Urothelium cell line (cell line): ENCODE data around the gene TPM4.

Experiments used
- DNase-seq: peaks from one replicate; pipeline ENCODE4 v3.0.0; 2011; ENCODE audit warnings: low spot score, mixed read lengths
- FAIRE-seq: peaks from 2 replicates; lab custom pipeline; 2011; peaks lifted over from hg19 to GRCh38; lab: Jason Lieb, UNC

The TPM4 gene

DNA sequence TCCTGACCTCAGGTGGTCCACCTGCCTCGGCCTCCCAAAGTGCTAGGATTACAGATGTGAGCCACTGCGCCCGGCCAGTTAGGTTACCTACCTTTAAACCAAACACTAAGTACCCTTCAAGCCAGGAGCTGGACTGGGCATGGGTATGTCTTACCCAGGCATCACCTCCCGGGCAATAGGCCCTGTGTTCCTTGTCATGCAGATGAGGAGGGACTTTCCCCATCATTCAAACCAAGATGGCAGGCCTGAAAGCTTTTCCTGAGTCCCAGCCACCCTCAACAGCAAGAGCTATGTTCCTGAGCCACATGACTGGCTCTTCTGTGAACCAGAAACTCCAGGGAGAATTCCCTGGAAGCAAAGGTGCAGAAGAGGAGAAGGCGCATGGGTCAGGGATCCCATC lies 44.8 kb downstream of the TPM4 start:
- DNase-seq (no peak), FAIRE-seq (no peak)

DNA sequence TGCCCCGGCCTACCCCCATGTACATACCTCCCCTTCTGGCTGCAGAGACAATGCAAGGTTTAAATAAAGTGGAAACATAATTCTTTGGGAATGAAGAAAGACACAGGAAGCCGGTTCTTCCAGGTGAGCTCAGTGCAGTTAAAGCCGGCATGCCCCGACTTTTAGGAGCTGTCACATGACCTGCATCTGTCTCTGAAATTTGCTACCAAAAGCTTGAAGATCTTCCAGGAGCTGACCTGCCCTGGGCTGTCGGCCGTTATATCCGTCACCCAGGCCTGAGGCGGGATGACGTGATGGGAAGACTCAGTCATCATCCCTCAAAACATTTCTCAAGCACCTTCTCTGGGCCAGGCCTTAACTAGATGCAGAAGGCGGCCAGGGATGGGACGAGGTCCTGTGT lies 45.7 kb downstream of the TPM4 start:
- DNase-seq (no peak), FAIRE-seq (no peak)

DNA sequence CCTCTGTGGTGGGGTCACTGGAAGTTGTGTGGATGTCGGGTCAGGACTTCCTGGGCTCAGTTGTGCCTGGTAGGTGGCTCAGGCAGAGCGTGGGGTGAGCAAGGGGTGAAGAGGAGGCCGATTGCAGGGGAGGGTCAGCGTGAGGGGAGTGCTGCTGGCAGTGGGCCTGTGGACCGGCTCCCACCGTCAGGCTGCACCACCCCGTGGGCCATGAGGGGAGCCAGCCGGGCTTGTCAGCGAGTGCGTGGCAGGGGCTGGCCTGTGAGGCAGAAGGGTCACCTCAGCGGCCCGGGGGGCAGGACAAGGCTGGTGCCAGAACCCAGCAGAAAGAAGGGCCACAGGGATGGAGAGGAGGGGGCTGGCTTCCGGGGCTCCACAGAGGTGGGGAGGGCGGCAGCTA lies 48.7 kb downstream of the TPM4 start:
- DNase-seq, result no peak
- FAIRE-seq, result no peak

DNA sequence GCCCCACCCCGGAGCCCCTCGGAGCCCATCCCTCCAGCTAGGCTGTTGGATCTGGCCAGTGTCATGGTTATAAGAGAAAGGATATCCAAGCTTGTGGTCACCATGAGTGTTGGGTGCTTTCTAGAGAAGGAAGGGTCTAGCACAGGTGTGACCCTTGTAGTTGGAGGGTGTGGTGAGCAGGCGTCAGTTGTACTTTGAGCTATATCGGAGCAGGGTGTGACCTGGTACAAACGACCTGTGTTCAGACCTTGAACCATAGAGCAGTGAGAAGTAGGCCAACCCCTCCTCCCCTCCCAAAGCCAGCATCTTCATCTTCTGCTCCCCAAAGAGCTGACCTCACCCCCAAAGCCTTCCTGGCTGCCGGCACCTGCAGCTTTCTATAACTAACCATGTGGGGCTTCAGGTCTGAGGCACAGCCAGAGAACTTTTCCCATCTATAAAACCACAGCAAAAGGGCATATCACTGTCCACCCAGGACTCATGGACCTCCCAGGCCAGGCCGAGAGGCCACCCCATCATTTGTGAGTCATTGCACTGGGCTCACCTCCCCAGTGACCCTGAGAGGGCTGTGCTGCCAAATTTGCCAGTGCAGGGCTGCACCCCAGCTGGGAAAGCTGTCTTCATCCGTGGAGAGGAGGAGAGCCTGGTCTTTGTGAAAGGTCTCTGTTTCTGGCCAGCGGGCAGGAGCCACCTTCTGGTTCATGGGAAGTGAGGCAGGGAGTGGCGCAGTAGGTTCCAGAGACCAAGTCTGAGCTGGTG lies 49.6 kb downstream of the TPM4 start:
- FAIRE-seq (no peak), DNase-seq (no peak)

DNA sequence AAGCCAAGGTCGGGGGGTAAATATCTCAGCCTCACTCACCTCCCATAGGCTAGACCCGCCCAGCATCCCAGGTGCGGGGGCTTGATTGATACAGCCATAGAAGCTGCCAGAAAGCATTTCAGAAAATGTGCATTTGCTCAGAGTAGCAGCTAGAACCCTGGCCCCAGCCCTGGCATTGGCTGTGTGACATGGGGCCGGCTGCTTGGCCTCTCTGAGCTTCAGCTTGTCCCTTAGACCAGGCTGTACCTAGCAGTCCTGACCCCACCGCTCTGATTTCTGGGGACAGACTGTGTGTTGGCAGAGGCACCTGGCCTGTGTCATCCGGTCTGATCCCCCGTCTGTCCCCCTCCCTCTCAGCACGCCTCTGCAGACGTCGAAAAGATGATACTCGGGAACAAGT lies 50.8 kb downstream of the TPM4 start:
- DNase-seq (no peak), FAIRE-seq (no peak)

GRCh38 chr19:16127776-16128371 lies 51.6 kb downstream of the TPM4 start:
- FAIRE-seq (no peak), DNase-seq (no peak)

DNA sequence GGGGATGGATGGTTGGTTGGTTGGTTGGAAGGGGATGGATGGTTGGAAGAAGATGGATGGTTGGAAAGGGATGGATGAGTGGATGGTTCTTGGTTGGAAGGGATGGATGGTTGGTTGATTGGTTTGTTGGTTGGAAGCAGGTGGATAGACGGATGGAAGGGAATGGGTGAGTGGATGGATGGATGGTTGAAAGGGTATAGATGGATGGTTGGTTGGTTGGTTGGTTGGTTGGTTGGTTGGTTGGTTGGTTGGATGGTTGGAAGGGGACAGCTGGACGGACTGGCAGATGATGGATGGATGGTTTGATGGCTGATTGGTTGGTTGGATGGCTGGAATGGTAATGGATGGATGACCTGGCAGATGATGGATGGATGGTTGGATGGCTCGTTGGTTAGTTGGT lies 55.4 kb downstream of the TPM4 start:
- DNase-seq (no peak), FAIRE-seq (no peak)

GRCh38 chr19:16133818-16134217 lies 57.5 kb downstream of the TPM4 start:
- DNase-seq (no peak), FAIRE-seq (no peak)

GRCh38 chr19:16134510-16134909 lies 58.2 kb downstream of the TPM4 start:
- DNase-seq (no peak), FAIRE-seq (no peak)

GRCh38 chr19:16135430-16136127 lies 59.3 kb downstream of the TPM4 start:
- FAIRE-seq (no peak), DNase-seq (no peak)

DNA sequence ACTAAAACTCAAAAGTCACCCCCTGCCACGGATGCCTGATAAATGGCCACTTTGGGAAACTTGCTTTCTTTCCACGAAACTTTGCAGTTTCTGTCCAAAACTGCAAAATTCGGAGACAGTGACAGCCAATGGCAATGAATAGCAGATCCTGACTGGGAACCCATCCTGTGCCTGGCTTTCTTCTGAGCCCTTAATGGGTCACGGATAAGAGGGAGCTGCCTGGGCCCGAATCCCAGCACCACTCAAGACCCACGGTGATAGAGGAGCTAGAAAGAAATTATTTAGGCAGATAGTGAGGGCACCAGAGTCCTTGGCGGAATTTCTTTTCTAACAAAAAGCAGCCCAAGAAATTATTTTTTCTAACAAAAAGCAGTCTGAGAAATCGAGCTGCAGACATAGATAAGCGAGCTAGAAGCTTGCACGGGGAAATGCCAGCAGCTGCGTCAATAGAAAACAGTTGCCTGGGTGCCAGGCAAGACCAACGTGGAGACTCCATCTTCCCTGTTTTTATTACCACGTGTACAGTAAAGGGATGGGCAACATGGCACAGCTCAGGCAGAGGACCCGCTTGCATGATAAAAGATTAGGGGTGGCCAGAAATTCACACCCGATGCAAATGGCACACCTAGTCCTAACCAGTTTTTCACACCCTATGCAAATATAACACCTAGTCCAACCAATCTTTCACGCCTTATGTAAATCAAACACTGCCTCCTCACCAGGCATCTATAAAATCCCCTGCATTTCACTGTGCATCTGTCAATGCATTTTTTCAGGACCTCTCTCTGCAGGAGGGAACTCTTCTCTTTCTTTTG lies 60.1 kb downstream of the TPM4 start:
- no peak for FAIRE-seq
- DNase-seq, result no peak

DNA sequence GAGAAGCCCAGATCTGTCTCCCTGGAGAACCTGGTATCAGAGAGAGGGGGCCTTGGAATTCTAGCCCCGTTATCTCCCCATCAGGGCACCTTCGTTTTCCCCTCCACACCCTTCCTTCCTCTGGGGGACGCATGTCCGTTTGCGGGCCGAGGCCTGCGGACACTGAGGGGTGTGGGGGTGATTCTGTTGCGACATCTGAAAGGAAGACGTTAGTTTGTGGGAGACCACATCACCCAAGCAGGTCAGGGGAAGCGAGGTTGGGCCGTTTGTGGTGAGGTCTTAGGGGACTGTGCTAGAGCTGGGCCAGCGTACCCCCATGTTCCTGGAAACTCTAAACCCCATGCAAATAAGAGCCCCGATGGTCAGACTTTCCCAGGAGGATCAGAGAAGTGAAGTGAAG lies 63.5 kb downstream of the TPM4 start:
- DNase-seq (no peak), FAIRE-seq (no peak)

- DNase-seq (no peak), FAIRE-seq (no peak)
These were observed 64.7 kb downstream of the TPM4 start for GRCh38 chr19:16141043-16141442.

- DNase-seq (no peak), FAIRE-seq (no peak)
These were observed 65.8 kb downstream of the TPM4 start for GRCh38 chr19:16142032-16142580.

DNA sequence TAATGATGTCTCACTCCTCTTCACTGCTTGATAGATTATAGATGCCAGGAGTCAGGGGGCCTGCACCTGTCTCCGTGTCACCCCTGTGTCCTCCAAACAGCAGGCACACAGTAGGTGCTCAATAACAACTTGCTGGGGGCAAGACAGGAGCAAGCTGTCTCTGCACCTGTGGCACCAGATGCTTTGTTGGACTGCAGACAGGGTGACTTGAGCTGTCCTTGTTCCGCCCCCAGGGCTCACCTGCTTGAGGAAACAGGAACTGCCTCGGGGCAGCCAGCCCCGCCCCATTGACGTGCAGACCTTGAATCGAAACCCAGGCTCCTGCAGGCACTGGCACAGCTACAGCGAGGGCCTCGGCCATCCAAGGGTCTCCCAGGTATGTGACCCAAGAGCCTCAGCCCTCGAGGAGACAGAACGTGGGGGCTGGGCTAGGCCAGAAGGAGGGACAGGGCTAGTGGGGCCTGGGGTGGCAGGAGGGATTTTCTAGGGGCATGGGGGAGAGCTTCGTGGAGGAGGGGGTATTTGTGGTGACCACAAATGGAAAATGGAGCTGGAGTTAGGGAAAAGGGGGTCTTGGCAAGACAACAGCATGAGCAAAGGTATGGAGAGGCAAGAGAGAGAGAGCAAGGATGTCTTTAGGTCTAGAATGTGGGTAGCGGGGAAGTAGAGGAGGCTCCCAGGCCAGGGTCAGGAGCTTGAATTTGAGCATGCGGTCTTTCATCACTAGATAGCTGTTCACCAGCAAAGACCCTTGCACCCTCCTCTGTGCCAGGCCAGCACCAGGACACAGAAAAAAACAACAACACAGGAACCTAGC lies 67.3 kb downstream of the TPM4 start, which contains the start of gene HSH2D:
Gene HSH2D (plus strand): TSS at position 287 of the 817 bp plus-strand sequence. CDS start 5,066 bp downstream, outside the sequence.
- DNase-seq, result no peak
- no peak for FAIRE-seq

DNA sequence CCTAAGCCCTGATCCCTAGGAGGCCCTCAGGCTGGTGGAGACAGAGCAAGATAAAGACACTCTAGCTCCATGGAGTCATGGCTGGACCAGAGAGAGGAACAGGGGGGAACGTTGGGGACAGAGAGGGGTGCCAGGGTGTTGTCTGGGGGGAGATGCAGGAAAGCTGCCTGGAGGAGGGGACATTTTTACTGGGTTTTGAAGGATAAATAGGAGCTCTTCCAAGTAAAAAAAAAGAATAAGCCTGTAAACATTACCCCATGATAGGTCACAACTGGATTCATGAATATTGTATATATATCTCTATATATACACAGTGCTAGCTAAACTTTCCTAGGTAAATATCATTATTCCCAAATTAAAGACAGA lies 67.9 kb downstream of the TPM4 start:
- no peak for FAIRE-seq
- DNase-seq, result no peak

DNA sequence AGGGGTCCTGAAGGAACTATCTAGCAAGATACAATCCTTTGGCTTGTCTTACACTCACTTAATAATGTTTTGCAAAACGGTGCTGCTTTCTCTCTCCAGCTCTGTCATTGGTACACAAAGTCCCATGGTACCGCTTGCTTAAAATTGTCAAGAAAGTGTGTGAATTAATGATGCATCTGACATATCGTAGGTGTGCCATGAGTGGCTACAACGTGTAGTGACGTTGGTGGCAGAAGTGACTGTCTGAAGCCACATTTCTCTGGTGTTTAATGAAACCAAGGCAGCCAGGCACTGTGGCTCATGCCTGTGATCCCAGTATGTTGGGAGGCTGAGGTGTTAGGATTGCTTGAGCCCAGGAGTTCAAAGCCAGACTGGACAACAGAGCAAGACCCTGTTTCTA lies 69.8 kb downstream of the TPM4 start:
- DNase-seq (no peak), FAIRE-seq (no peak)

DNA sequence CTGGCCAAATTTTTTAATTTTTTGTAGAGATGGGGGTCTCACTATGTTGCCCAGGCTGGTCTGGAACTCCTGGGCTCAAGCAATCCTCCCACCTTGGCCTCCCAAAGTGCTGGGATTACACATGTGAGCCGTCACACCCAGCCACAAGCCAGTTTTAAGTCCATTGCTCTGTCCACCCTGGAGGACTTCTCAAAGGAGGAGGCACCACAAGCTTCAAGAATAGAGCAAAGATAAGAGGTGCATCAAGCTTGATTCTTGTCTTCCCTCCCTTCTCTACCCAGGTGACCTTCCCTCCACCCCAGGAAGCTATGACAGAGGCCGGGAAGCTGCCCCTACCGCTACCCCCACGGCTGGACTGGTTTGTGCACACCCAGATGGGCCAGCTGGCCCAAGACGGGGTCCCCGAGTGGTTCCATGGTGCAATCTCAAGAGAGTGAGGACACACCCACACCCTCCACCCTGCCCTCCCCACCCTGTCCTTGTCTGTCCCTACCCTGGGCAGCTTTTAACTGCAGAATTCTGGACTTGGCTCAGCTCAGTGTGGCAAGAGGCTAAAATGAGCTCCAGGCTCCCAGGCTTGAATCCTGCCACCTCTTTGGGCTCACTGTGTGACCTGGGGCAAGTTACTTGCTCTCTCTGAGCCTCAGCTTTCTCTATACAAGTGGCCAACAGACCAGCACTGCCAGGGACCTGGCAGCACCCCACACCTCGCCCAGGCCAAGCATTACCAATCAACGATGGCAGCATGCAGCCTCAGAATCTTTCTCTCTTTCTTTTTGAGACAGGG lies 72.3 kb downstream of the TPM4 start:
- FAIRE-seq (no peak), DNase-seq (no peak)
